ENCODE data around the gene GPR151.
"Not testable (repeated sequence)": the region's sequence is repeated elsewhere in the genome, so short reads cannot be mapped to it uniquely, and the experiment has no call there.

GPR151 gene
- long read RNA-seq, donor 1, result 0 reads
- long read RNA-seq, donor 2, result 0 reads
- long read RNA-seq, donor 3, result 0 reads
- long read RNA-seq, donor 4, result 0 reads
- long read RNA-seq, donor 5, result 0 reads
- long read RNA-seq, donor 6, result 0 reads
- long read RNA-seq, donor 7, partial matches to known transcripts, result 0 of 1 reads
- long read RNA-seq, donor 7, other reads (novel, unspliced or antisense), result 0 of 1 reads
- long read RNA-seq, donor 8, result 0 reads

DNA sequence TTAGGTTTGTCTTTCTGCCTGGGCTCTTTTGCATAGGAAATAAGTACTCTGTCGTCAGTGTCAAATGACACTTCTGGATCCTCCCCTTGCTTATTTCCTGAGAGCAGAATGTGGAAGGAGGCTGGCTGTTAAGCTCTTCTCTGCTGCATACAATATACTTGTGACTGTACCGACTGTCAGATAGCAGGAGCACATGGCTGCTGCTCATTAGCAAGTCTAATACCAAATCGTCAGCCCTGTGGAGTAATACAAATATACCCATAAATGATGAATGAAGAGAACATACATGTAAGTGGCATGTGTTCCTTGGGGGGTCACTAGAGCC, at the start of gene GPR151:
Gene GPR151 (minus strand): TSS at position 40 of the 325 bp plus-strand sequence. CDS start 77 bp downstream, outside the sequence.
- no peak for DNase-seq

GRCh38 chr5:146564007-146564762, 48.2 kb upstream of the GPR151 start:
- DNase-seq, result peak; percentile 2

- DNase-seq, result no peak
Observed at GRCh38 chr5:146562461-146562860, 46.5 kb upstream of the GPR151 start.

DNA sequence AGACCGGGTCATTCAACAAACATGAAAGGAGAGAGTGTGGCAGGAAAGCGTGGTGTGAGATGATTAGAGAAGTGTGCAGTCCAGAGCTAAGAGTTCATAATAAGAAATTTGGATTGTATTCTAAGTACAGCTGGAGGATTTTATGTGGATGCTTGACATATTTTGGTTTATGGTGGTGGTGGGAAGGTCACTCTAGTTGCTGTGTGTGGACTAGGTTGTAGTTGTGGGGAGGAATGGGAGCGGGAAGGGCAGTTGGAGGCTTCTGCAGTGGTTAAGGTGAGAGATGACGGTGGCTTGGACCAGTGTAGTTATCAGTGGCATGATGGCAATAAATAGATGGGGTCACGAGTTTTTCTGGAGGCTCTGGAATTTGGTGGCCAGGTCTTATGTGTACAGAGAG, 45.7 kb upstream of the GPR151 start:
- no peak for DNase-seq

GRCh38 chr5:146560205-146560812, 44.3 kb upstream of the GPR151 start:
- DNase-seq, result no peak

DNA sequence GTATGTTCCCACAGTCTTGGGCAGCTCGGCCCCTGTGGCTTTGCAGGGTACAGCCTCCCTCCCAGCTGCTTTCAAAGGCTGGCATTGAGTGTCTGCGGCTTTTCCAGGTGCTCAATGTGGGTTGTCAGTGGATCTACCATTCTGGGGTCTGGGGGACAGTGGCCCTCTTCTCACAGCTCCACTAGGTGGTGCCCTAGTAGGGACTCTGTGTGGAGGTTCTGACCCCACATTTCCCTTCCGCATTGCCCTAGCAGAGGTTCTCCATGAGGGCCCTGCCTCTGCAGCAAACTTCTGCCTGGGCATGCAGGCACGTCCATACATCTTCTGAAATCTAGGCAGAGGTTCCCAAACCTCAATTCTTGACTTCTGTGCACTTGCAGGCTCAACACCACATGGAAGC, 40.9 kb upstream of the GPR151 start:
- not testable (repeated sequence) for DNase-seq

- no peak for DNase-seq
Observed at GRCh38 chr5:146553446-146553845, 37.5 kb upstream of the GPR151 start.

DNA sequence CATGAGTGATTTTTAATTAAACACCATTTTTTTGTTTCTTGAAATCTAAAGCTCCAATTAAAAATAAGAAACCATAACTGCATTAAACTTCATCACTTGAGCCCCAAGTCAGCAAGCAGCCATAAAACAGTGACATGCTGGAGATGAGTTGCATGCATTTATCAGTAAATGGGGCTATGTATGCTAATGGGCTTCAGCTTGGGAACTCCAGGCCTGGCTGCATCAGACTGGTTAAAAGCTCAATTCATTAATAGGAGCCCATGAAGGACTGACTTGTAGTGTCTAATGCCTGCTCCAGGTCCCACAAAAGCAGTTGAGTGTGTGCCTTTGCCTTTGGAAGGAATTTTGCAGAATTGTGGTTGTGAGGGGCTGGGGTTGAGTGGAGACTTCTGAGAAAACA, 33.6 kb upstream of the GPR151 start:
- no peak for DNase-seq

DNA sequence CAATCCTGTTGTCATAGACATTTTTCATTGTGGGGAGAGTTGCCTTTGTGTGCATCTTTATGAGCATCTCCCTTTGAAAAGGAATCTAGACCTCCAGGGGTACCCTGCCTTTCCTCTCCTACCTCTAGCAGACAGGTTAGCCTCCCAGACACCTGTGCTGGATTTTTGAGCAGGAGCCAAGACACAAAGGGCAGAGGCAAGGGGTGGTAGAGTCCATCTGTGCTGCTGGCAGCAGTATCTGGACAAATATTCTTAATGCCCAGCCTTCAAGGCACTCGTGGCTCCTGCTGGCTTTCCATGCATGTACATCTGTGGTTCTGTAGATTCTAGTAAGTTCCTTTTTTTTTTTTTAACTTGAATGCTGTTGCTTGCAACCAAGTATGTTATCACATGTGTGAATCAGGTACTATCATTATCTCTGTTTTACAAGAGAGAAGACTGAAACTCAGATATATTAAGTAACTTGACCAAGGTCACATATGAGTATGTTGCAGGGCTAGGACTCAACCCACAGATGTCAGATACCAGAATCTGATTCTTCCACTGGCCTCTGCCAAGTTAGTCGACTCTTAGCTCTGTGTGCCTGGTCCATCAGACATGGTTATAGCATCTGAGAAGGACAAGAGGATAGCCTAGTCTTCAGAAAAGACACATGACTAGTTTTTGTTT, 32.9 kb upstream of the GPR151 start:
- no peak for DNase-seq

- DNase-seq, result no peak
Observed at GRCh38 chr5:146544232-146544631, 28.2 kb upstream of the GPR151 start.

- DNase-seq, result peak; percentile 34
Observed at GRCh38 chr5:146541958-146542849, 26.2 kb upstream of the GPR151 start.

GRCh38 chr5:146540414-146540813, 24.4 kb upstream of the GPR151 start:
- no peak for DNase-seq

GRCh38 chr5:146539973-146540372, 24.0 kb upstream of the GPR151 start:
- no peak for DNase-seq

DNA sequence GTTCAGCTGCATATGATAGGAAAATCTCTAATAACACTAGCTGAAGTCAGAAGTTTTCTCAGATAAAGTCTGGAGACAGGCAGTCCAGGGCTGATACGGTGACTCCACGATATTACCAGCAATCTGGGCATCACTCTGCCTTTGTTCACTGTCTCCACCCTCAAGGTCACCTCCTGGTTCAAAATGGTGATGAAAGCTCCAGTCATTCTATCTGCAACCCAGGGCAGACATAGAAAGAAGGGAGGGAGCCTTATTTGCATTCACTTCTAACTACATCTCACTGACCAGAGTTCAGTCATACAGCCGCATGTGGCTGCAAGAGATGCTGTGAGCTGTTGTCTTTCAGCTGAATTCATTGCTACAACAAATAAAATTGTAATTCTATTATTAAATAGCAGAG, 22.4 kb upstream of the GPR151 start:
- no peak for DNase-seq

DNA sequence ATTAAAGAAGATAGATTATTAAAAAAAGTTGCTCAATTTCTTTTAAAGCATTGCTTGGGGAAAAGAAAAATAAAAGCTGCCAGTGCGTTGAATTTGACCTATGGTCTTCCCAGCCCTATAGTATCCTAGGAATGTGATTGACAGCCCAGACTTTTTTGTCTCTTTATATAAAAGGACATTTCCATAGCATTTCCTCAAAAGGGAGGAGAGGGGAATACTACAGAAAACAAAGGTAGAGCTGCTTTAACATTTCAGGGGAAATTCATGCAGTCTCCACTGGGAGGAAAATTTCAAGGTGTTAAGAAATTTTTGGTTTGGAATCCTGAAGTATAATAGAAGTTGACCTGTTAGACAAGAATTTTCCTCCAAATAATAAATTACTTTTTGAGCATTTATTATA, 17.9 kb upstream of the GPR151 start:
- no peak for DNase-seq

GRCh38 chr5:146533260-146533857, 17.4 kb upstream of the GPR151 start:
- peak; percentile 29 for DNase-seq

GRCh38 chr5:146529984-146530383, 14.0 kb upstream of the GPR151 start:
- no peak for DNase-seq

GRCh38 chr5:146528236-146528635, 12.2 kb upstream of the GPR151 start:
- no peak for DNase-seq

GRCh38 chr5:146527785-146528184, 11.8 kb upstream of the GPR151 start:
- DNase-seq, result no peak

- no peak for DNase-seq
Observed at GRCh38 chr5:146523698-146524097, 7.7 kb upstream of the GPR151 start.

GRCh38 chr5:146521403-146522106, 5.6 kb upstream of the GPR151 start:
- DNase-seq, result no peak

Measured in right kidney (tissue), 9 donors.